SK-N-SH treated with all-trans-retinoic acid at 6 μM for 48 hours (cell line): ENCODE results near the gene ZCWPW2.

Source experiments
- ATAC-seq: fragments of 200-7000 bp; cut with Tn5 transposase; 3 replicates; pipeline ENCODE4 v1.9.1; 2020; ENCODE audit warnings: mild to moderate bottlenecking, moderate library complexity
- ARNTL ChIP-seq: fragments of 450-650 bp; formaldehyde crosslinking; IDR thresholded peaks from 2 replicates; pipeline ENCODE4 v1.5.0; 2020; ENCODE audit warnings: low read depth, mild to moderate bottlenecking, moderate library complexity, borderline replicate concordance
- CREB5 ChIP-seq: fragments of 250-450 bp; sonication (Bioruptor Pico); IDR thresholded peaks from 2 replicates; pipeline ENCODE4 v1.5.1; 2020; ENCODE audit warnings: low read depth, mild to moderate bottlenecking, moderate library complexity
- CSDC2 ChIP-seq: fragments of 250-450 bp; sonication (Bioruptor Pico); IDR thresholded peaks from 2 replicates; pipeline ENCODE4 v1.5.0; 2020; ENCODE audit warnings: mild to moderate bottlenecking, moderate library complexity
- CSRNP3 ChIP-seq: fragments of 250-450 bp; sonication (Bioruptor Pico); IDR thresholded peaks from 2 replicates; pipeline ENCODE4 v1.5.1; 2021; ENCODE audit warnings: mild to moderate bottlenecking, moderate library complexity
- ESRRG ChIP-seq: fragments of 250-450 bp; sonication (Bioruptor Pico); IDR thresholded peaks from 2 replicates; pipeline ENCODE4 v1.6.1; 2021; ENCODE audit warnings: mild to moderate bottlenecking
- GLIS3 ChIP-seq: fragments of 250-450 bp; sonication (Bioruptor Pico); IDR thresholded peaks from 2 replicates; pipeline ENCODE4 v1.5.0; 2020; ENCODE audit warnings: mild to moderate bottlenecking, moderate library complexity
- ISL1 ChIP-seq: fragments of 250-450 bp; sonication (Bioruptor Pico); IDR thresholded peaks from 2 replicates; pipeline ENCODE4 v2.1.2; 2022; ENCODE audit warnings: mild to moderate bottlenecking, moderate library complexity
- OSR1 ChIP-seq: fragments of 250-450 bp; sonication (Bioruptor Pico); IDR thresholded peaks from 2 replicates; pipeline ENCODE4 v1.8.0; 2022; ENCODE audit warnings: moderate library complexity, mild to moderate bottlenecking, inconsistent platforms
- PATZ1 ChIP-seq: fragments of 250-450 bp; sonication (Bioruptor Pico); IDR thresholded peaks from 2 replicates; pipeline ENCODE4 v1.8.0; 2020; ENCODE audit warnings: mild to moderate bottlenecking, moderate library complexity, borderline replicate concordance
- POU6F1 ChIP-seq: fragments of 250-450 bp; sonication (Bioruptor Pico); IDR thresholded peaks from 2 replicates; pipeline ENCODE4 v1.8.0; 2021; ENCODE audit warnings: low read depth, mild to moderate bottlenecking, moderate library complexity, borderline replicate concordance
- PPARA ChIP-seq: fragments of 250-450 bp; sonication (Bioruptor Pico); IDR thresholded peaks from 2 replicates; pipeline ENCODE4 v1.5.0; 2020; ENCODE audit warnings: mild to moderate bottlenecking, borderline replicate concordance
- TCF4 ChIP-seq: fragments of 250-450 bp; sonication (Bioruptor Pico); IDR thresholded peaks from 2 replicates; pipeline ENCODE4 v1.8.0; 2021; ENCODE audit warnings: mild to moderate bottlenecking, moderate library complexity, borderline replicate concordance
- TOX ChIP-seq: fragments of 250-450 bp; sonication (Bioruptor Pico); IDR thresholded peaks from 2 replicates; pipeline ENCODE4 v1.8.0; 2021; ENCODE audit warnings: mild to moderate bottlenecking, moderate library complexity, borderline replicate concordance
- TSHZ2 ChIP-seq: fragments of 250-450 bp; sonication (Bioruptor Pico); IDR thresholded peaks from 2 replicates; pipeline ENCODE4 v1.5.0; 2020; ENCODE audit warnings: mild to moderate bottlenecking, moderate library complexity
- ZC3H10 ChIP-seq: fragments of 250-450 bp; sonication (Bioruptor Pico); IDR thresholded peaks from 2 replicates; pipeline ENCODE4 v1.5.1; 2021; ENCODE audit warnings: mild to moderate bottlenecking, moderate library complexity
- ZFP3 ChIP-seq: fragments of 250-450 bp; sonication (Bioruptor Pico); IDR thresholded peaks from 2 replicates; pipeline ENCODE4 v1.5.0; 2020; ENCODE audit warnings: mild to moderate bottlenecking, moderate library complexity
- ZFP30 ChIP-seq: fragments of 450-650 bp; formaldehyde crosslinking; IDR thresholded peaks from 2 replicates; pipeline ENCODE4 v1.5.0; 2022; ENCODE audit warnings: mild to moderate bottlenecking, moderate library complexity
- ZNF70 ChIP-seq: fragments of 450-650 bp; formaldehyde crosslinking; IDR thresholded peaks from 2 replicates; pipeline ENCODE4 v1.5.0; 2020; ENCODE audit warnings: mild to moderate bottlenecking, moderate library complexity
- ZNF8 ChIP-seq: fragments of 450-650 bp; formaldehyde crosslinking; IDR thresholded peaks from 2 replicates; pipeline ENCODE4 v1.5.0; 2020; ENCODE audit warnings: mild to moderate bottlenecking, moderate library complexity

ZCWPW2 gene

GRCh38 chr3:28553175-28553574 lies 204.7 kb downstream of the ZCWPW2 start (continued):
- no peak for TF ChIP-seq CSRNP3 (CRISPR knock-in tag)
- TF ChIP-seq ARNTL (CRISPR knock-in tag), result no peak
- no peak for TF ChIP-seq ZFP30 (CRISPR knock-in tag)
- no peak for TF ChIP-seq ZNF8
- TF ChIP-seq OSR1, result no peak
- no peak for TF ChIP-seq PPARA (CRISPR knock-in tag)
- no peak for TF ChIP-seq TOX (CRISPR knock-in tag)
- no peak for TF ChIP-seq ZFP3 (CRISPR knock-in tag)

- TF ChIP-seq ZNF8 (no peak), ARNTL (CRISPR knock-in tag) (no peak), CREB5 (CRISPR knock-in tag) (no peak), PPARA (CRISPR knock-in tag) (no peak), ZNF70 (CRISPR knock-in tag) (no peak), PATZ1 (CRISPR knock-in tag) (no peak), TSHZ2 (CRISPR knock-in tag) (no peak), CSDC2 (CRISPR knock-in tag) (no peak)
- ATAC-seq, result no peak
These were observed 207.7 kb downstream of the ZCWPW2 start for GRCh38 chr3:28556195-28556594.

GRCh38 chr3:28564211-28564610 lies 215.7 kb downstream of the ZCWPW2 start:
- TF ChIP-seq CSDC2 (CRISPR knock-in tag) (no peak), ZFP3 (CRISPR knock-in tag) (no peak), ZFP30 (CRISPR knock-in tag) (no peak), ARNTL (CRISPR knock-in tag) (no peak), POU6F1 (no peak), CSRNP3 (CRISPR knock-in tag) (no peak), GLIS3 (no peak), ISL1 (no peak), CREB5 (CRISPR knock-in tag) (no peak), ZC3H10 (CRISPR knock-in tag) (no peak), OSR1 (no peak), ZNF8 (no peak), TSHZ2 (CRISPR knock-in tag) (no peak), TOX (CRISPR knock-in tag) (no peak), TCF4 (no peak), ESRRG (CRISPR knock-in tag) (no peak), PATZ1 (CRISPR knock-in tag) (no peak)
- ATAC-seq, result no peak
